Measurements from ENCODE around the gene INAFM2. TPM values are rescaled to one million over a fixed set of nuclear protein-coding genes. Genes with fewer than 3 reads are reported as not detected.
A peak's percentile ranks its signal among the peaks of the same experiment; 100 is the strongest.

The INAFM2 gene
- total and polyA plus RNA-seq, 9 of the 15 experiments (the other 6 are each of a cell fraction or from before 2014, with no cell fraction given), result 11.8 to 43.1 (median 27.2) TPM

DNA sequence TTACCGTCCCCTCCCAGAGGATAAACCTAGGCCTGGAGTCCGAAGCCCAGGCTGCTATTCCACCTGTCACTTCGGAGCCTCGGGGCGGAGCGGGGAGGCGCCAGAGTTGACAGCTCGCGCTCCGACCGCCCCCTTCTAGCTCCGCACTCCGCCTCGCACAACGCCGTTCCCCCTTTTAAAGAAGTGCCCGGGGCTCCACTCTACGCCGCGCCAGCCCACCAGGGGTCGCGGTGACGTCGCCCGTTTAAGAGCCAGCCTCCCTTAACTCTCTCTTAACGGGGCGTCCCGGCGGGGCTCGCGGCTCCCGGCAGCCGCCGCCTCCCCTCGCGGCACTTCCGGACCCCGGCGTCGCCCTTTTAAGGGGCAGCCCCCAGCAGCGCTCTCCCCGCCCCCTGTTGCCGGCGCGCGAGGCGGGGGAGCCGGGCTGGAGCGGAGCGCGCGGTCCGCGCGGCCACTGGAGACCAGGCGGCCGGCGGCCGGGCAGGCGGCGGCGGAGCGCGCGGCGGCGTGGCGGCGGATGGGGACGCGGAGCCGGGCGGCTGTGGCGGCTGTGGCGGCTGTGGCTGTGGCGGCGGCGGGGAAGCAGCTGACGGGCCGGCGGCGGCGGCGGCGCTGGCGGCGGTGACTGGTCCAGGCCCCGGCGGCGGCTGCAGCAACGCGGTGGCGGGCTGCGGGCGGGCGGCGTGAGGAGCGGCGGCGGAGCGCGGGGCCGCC lies at the start of gene INAFM2 (continued):
- TF ChIP-seq HDAC6 (IDR thresholded peaks at IDR 0.05; ENCODE audit: low read depth, low read length) (no peak), BMI1 (IDR thresholded peaks at IDR 0.05; ENCODE audit: low read length) (no peak), ZKSCAN1 (IDR thresholded peaks at IDR 0.05; ENCODE audit: low read depth, low read length) (no peak), MCM2 (IDR thresholded peaks at IDR 0.05; ENCODE audit: low read depth) (no peak), ZC3H4 (CRISPR knock-in tag; IDR thresholded peaks at IDR 0.05; ENCODE audit: borderline replicate concordance) (no peak), ZNF347 (CRISPR knock-in tag; IDR thresholded peaks at IDR 0.05; ENCODE audit: low read depth) (no peak)
- TF ChIP-seq, protein P1, sequence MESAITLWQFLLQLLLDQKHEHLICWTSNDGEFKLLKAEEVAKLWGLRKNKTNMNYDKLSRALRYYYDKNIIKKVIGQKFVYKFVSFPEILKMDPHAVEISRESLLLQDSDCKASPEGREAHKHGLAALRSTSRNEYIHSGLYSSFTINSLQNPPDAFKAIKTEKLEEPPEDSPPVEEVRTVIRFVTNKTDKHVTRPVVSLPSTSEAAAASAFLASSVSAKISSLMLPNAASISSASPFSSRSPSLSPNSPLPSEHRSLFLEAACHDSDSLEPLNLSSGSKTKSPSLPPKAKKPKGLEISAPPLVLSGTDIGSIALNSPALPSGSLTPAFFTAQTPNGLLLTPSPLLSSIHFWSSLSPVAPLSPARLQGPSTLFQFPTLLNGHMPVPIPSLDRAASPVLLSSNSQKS (CRISPR knock-in tag; IDR thresholded peaks at IDR 0.05), result no peak
- TF ChIP-seq, protein P2, sequence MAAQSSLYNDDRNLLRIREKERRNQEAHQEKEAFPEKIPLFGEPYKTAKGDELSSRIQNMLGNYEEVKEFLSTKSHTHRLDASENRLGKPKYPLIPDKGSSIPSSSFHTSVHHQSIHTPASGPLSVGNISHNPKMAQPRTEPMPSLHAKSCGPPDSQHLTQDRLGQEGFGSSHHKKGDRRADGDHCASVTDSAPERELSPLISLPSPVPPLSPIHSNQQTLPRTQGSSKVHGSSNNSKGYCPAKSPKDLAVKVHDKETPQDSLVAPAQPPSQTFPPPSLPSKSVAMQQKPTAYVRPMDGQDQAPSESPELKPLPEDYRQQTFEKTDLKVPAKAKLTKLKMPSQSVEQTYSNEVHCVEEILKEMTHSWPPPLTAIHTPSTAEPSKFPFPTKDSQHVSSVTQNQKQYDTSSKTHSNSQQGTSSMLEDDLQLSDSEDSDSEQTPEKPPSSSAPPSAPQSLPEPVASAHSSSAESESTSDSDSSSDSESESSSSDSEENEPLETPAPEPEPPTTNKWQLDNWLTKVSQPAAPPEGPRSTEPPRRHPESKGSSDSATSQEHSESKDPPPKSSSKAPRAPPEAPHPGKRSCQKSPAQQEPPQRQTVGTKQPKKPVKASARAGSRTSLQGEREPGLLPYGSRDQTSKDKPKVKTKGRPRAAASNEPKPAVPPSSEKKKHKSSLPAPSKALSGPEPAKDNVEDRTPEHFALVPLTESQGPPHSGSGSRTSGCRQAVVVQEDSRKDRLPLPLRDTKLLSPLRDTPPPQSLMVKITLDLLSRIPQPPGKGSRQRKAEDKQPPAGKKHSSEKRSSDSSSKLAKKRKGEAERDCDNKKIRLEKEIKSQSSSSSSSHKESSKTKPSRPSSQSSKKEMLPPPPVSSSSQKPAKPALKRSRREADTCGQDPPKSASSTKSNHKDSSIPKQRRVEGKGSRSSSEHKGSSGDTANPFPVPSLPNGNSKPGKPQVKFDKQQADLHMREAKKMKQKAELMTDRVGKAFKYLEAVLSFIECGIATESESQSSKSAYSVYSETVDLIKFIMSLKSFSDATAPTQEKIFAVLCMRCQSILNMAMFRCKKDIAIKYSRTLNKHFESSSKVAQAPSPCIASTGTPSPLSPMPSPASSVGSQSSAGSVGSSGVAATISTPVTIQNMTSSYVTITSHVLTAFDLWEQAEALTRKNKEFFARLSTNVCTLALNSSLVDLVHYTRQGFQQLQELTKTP (IDR thresholded peaks at IDR 0.05; ENCODE audit: low read depth in 1 of 2, partially characterized antibody in 2 of 2), result no peak
- TF ChIP-seq, protein P3, sequence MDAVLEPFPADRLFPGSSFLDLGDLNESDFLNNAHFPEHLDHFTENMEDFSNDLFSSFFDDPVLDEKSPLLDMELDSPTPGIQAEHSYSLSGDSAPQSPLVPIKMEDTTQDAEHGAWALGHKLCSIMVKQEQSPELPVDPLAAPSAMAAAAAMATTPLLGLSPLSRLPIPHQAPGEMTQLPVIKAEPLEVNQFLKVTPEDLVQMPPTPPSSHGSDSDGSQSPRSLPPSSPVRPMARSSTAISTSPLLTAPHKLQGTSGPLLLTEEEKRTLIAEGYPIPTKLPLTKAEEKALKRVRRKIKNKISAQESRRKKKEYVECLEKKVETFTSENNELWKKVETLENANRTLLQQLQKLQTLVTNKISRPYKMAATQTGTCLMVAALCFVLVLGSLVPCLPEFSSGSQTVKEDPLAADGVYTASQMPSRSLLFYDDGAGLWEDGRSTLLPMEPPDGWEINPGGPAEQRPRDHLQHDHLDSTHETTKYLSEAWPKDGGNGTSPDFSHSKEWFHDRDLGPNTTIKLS (IDR thresholded peaks at IDR 0.05; ENCODE audit: borderline replicate concordance, low read depth), result peak; percentile 67; the same call in 1 of the 2 replicates
- TF ChIP-seq, protein P4, sequence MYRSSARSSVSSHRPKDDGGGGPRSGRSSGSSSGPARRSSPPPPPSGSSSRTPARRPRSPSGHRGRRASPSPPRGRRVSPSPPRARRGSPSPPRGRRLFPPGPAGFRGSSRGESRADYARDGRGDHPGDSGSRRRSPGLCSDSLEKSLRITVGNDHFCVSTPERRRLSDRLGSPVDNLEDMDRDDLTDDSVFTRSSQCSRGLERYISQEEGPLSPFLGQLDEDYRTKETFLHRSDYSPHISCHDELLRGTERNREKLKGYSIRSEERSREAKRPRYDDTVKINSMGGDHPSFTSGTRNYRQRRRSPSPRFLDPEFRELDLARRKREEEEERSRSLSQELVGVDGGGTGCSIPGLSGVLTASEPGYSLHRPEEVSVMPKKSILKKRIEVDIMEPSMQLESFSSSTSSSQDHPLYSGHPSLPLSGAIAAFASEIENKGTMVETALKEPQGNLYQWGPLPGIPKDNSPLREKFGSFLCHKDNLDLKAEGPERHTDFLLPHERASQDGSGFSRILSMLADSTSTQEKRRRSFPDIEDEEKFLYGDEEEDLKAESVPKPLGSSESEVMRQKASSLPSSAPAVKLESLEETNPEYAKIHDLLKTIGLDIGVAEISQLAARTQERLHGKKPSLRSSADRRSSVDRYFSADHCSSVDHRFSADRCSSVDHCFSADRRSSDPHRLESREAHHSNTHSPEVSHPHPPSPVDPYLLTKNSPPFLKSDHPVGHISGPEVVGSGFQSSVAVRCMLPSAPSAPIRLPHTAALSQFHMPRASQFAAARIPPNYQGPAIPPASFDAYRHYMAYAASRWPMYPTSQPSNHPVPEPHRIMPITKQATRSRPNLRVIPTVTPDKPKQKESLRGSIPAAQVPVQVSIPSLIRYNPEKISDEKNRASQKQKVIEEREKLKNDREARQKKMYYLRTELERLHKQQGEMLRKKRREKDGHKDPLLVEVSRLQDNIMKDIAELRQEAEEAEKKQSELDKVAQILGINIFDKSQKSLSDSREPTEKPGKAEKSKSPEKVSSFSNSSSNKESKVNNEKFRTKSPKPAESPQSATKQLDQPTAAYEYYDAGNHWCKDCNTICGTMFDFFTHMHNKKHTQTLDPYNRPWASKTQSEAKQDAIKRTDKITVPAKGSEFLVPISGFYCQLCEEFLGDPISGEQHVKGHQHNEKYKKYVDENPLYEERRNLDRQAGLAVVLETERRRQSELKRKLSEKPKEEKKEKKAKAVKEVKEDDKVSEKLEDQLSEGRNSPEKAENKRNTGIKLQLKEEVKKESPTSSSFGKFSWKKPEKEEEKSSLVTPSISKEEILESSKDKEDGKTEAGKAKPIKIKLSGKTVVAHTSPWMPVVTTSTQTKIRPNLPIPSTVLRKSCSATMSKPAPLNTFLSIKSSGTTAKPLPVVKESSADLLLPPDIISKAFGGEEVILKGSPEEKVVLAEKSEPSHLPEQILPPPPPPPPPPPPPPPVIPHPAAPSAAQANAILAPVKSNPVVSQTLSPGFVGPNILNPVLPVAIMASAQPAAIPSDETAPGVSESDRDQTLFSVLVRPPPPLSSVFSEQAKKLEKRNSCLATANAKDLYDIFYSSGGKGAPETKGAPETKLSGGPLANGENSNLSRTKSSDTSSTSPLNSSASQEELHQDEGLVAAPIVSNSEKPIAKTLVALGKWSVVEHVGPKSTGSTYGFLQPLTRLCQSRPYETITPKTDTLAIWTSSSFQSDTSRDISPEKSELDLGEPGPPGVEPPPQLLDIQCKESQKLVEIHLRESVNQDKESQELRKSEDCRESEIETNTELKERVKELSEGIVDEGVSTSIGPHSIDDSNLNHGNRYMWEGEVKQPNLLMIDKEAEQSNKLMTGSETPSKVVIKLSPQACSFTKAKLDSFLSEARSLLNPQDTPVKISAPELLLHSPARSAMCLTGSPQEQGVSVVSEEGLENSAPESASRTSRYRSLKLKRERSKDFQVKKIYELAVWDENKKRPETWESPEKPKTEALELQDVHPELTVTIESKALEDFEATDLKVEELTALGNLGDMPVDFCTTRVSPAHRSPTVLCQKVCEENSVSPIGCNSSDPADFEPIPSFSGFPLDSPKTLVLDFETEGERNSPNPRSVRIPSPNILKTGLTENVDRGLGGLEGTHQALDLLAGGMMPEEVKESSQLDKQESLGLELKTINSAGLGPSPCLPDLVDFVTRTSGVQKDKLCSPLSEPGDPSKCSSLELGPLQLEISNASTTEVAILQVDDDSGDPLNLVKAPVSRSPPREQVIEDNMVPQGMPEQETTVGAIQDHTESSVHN (IDR thresholded peaks at IDR 0.05; ENCODE audit: borderline replicate concordance in 1 of 2, low read depth in 1 of 2), result no peak

Data from K562 (cell line).